HUDEP-2 (cell line): Measurements from ENCODE around the gene SYNJ2.

Source experiments
- DNase-seq, 76 experiments: peaks; one replicate each; lab custom pipeline; 2025; ENCODE audit not compliant: unreplicated experiment in 76 of 76; lab: John Stamatoyannopoulos, UW

The SYNJ2 gene

GRCh38 chr6:157996201-157996712, 14.6 kb downstream of the SYNJ2 start:
- no peak for DNase-seq

- no peak for DNase-seq
Measured at GRCh38 chr6:157996918-157997702, 15.4 kb downstream of the SYNJ2 start.

GRCh38 chr6:157997893-157998608, 16.4 kb downstream of the SYNJ2 start:
- DNase-seq: no peak

GRCh38 chr6:157998707-157999167, 17.1 kb downstream of the SYNJ2 start:
- DNase-seq: no peak

- no peak for DNase-seq
Measured at GRCh38 chr6:157999168-158000051, 17.7 kb downstream of the SYNJ2 start.

- DNase-seq: no peak
Measured at GRCh38 chr6:158000530-158001307, 19.1 kb downstream of the SYNJ2 start.

GRCh38 chr6:158002249-158002950, 20.7 kb downstream of the SYNJ2 start:
- DNase-seq: no peak

- DNase-seq: no peak
Measured at GRCh38 chr6:158002951-158003853, 21.5 kb downstream of the SYNJ2 start.

- DNase-seq: no peak
Measured at GRCh38 chr6:158003910-158004700, 22.4 kb downstream of the SYNJ2 start.

- DNase-seq: no peak
Measured at GRCh38 chr6:158004701-158005095, 23.0 kb downstream of the SYNJ2 start.

- no peak for DNase-seq
Measured at GRCh38 chr6:158005626-158006180, 24.0 kb downstream of the SYNJ2 start.

- DNase-seq: no peak
Measured at GRCh38 chr6:158006331-158006730, 24.7 kb downstream of the SYNJ2 start.

GRCh38 chr6:158006821-158007570, 25.3 kb downstream of the SYNJ2 start:
- no peak for DNase-seq

GRCh38 chr6:158008864-158009113, 27.1 kb downstream of the SYNJ2 start:
- no peak for DNase-seq

- peak in 16 of 76 experiments; percentile 9 to 34 (median 15) for DNase-seq
Measured at GRCh38 chr6:158009114-158009891, 27.6 kb downstream of the SYNJ2 start.

- DNase-seq: no peak
Measured at GRCh38 chr6:158009935-158010585, 28.4 kb downstream of the SYNJ2 start.
